HFF-Myc (cell line): ENCODE results near the gene THADA.

Experiments used
- DNase-seq: peaks from one replicate; pipeline ENCODE4 v3.0.0-alpha.2; 2011; ENCODE audit warnings: low read depth; ENCODE audit errors: extremely low read depth
- H3K4me3 ChIP-seq: replicated peaks from 2 replicates; pipeline ENCODE4 v1.5.1; 2011; ENCODE audit warnings: low read depth, mild to moderate bottlenecking, control low read depth, low read length
- TF ChIP-seq, protein P1 (sequence below): IDR thresholded peaks from 2 replicates; pipeline ENCODE4 v1.5.1; 2012; ENCODE audit warnings: mild to moderate bottlenecking, low read depth, low read length, control low read depth; ENCODE audit errors: missing control alignments

The THADA gene

DNA sequence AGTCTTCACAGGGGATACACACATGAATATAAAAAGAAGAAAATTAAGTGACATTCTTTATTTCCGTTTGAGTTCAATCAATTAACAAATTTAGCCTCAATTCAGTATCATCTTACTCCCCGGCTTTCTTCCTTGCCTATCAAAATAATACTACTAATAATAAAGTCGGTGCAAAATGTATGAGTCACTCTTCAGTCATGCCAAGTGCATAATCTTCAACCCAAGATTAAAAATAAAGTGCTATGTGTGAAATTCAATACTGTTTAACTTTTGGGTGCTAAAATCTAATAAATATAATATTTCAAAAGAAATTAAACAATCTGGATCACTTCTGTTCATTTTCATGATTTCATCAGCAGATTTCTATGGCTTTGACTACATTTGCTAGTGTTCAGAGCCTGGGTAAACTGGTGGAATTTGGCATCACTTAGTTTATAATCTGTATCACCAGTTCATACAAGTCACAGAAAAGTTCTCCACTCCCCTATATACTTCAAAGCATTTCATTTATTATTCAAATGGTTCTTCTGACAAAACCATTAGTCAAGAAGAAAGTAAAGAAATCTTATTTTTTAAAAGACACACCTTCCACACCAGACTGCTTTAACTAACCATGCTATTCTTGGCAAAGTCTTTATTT lies 183.6 kb downstream of the THADA start:
- no peak overlapping the region for H3K4me3 ChIP-seq
- no peak for DNase-seq
- TF ChIP-seq, protein P1, sequence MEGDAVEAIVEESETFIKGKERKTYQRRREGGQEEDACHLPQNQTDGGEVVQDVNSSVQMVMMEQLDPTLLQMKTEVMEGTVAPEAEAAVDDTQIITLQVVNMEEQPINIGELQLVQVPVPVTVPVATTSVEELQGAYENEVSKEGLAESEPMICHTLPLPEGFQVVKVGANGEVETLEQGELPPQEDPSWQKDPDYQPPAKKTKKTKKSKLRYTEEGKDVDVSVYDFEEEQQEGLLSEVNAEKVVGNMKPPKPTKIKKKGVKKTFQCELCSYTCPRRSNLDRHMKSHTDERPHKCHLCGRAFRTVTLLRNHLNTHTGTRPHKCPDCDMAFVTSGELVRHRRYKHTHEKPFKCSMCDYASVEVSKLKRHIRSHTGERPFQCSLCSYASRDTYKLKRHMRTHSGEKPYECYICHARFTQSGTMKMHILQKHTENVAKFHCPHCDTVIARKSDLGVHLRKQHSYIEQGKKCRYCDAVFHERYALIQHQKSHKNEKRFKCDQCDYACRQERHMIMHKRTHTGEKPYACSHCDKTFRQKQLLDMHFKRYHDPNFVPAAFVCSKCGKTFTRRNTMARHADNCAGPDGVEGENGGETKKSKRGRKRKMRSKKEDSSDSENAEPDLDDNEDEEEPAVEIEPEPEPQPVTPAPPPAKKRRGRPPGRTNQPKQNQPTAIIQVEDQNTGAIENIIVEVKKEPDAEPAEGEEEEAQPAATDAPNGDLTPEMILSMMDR = no peak

DNA sequence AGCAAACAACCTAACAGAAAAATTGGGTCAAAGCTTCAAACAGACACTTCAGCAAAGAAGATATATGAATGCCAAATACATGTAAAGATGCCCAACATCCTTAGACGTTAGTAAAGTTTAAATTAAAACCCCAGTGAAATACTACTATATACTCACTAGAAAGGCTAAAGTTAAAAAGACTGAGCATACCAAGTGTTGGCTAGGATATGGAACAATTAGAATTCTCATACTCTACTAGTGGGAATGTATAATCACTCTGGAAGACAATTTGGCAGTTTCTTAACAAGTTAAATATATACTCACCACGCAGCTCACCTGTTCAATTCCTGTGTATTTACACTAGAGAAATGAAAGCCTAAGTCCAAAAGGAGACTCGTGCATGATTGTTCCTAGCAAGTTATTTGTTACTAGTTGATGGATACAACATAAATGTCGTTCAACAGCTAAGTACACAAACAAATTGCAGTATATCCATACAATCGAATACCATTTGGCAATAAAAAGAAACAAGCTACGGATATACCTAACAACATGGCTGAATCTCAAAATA lies 185.7 kb downstream of the THADA start:
- no peak for DNase-seq
- H3K4me3 ChIP-seq = no peak overlapping the region
- TF ChIP-seq, protein P1 = no peak

DNA sequence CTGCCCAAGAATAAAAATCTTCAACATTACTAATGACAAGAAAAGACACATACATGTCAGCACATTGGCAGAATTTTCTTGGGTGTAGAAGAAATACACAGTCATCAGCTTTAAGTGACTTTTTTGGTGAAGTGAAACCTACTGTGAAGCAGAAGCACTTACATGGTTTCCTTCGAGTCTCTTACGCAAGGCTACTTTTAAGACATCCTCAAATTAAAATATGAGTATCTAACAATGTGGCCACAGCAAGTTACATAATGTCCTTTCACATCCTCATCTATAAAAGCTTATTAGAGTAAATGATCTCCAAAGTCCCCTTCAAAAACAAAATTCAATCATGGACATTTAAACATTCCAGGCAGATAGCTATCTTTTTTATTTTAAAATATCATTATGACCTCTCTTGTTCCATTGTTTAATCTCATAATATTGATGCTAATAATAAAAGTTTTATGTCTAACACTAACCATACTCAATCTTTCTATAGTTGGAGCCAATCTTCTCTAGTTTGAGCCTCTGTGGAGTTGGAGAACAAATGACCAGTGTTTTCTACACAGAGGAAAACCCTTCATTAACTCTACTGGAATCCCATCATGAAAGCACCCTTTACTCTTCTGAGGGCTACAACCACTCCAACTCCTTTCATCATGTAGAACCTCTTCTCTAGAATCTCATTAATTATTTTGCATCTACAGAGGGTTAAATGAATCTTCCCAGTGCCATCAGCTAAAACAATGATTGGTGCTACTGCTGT lies 187.3 kb downstream of the THADA start:
- DNase-seq = no peak
- TF ChIP-seq, protein P1 = no peak

DNA sequence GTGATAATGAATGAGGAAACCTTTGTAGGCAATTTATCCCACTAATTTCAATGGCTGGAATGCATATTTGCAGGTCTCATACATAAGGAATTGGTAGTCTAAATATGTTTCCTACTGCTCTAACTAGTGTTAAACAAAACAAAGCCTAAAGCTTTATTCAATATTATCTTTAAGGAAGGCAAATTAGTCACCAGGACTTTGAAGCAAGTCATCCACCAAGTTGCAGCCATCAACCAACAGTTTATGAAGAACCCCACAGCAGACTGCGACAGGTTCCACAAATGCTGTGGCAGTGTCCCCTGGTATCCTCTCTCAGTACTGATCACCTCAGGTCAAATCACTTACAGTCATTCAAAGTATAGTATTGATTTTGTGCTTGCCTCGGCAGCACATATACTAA lies 187.9 kb downstream of the THADA start:
- no peak overlapping the region for H3K4me3 ChIP-seq

More for the DNA sequence above, 187.3 kb downstream of the THADA start:
- H3K4me3 ChIP-seq = no peak overlapping the region

DNA sequence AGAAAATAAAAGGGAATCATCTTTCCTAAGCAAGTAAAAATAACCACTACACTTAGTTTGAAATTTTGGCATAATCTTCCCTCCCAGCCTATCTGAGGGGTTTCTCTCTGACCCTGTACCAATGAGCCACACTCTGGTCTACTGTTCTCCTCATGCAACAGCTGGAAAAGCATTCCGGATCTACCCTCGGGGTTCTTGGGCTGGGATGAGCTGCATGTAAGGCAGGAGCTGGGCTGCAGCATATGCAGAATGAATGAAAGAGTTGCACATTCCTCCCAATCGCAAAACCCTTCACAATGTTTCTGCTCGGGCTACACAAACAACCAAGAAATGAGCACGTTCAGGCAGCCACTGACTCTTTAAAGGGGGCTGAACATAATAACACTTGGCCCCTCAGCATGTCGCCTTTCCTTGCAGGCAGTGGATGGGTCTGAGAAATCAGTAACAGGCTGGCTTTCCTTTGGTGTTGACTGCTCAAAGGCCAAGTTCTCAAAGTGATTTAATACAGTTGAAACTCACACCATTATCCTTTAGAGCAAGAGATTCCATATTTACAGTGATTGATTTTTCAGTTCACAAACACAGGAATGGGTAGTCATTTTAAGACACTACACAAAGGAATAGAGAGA lies 189.1 kb downstream of the THADA start:
- no peak for DNase-seq
- TF ChIP-seq, protein P1 = no peak
- no peak overlapping the region for H3K4me3 ChIP-seq

More for the DNA sequence above, 187.9 kb downstream of the THADA start:
- TF ChIP-seq, protein P1 = no peak
- no peak for DNase-seq

DNA sequence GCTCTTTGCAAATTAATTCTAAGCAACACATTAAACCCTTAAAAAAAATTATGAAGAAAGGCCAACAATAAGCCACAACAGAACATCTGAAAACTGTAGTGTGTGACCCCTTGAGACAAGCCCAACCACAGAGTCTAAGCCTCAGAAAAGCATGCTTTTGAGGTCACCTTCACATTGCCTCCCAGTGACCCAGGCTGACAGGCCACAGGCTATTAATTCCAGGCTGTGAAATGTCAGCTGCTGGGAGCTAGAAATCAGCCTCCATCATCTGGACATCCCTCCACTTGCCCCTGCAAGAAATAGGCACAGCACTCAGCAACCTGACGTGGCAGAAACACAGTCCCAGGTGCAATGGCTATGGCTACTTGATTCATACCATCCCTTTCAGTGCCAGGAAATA lies 190.0 kb downstream of the THADA start:
- TF ChIP-seq, protein P1 = no peak
- no peak overlapping the region for H3K4me3 ChIP-seq
- no peak for DNase-seq
